ENCODE results near the gene CC2D2A.

Gene CC2D2A

GRCh38 chr4:15469402-15470127, at the start of gene CC2D2A:
Gene CC2D2A, plus strand, starts transcription at chr4:15469882. Its CDS starts 6,051 bp downstream, at chr4:15475933.
- no peak for DNase-seq

GRCh38 chr4:15420642-15421041, 49.0 kb upstream of the CC2D2A start:
- DNase-seq, result no peak

GRCh38 chr4:15423285-15423711, 46.4 kb upstream of the CC2D2A start:
- no peak for DNase-seq

- DNase-seq, result no peak
These were observed 44.2 kb upstream of the CC2D2A start for GRCh38 chr4:15425520-15425919.

GRCh38 chr4:15427161-15427560, 42.5 kb upstream of the CC2D2A start:
- no peak for DNase-seq

GRCh38 chr4:15427701-15428100, 42.0 kb upstream of the CC2D2A start, which contains the start of gene C1QTNF7:
Gene C1QTNF7, plus strand, starts transcription at chr4:15428033. Its CDS starts 7,711 bp downstream, at chr4:15435744.
- no peak for DNase-seq

GRCh38 chr4:15428611-15429010, 41.1 kb upstream of the CC2D2A start:
- no peak for DNase-seq

- no peak for DNase-seq
These were observed 35.6 kb upstream of the CC2D2A start for GRCh38 chr4:15434091-15434490.

- DNase-seq, result no peak
These were observed 35.0 kb upstream of the CC2D2A start for GRCh38 chr4:15434676-15435075.

- peak; percentile 24 for DNase-seq
These were observed 33.2 kb upstream of the CC2D2A start for GRCh38 chr4:15436513-15436912.

GRCh38 chr4:15438939-15439524, 30.6 kb upstream of the CC2D2A start:
- no peak for DNase-seq

- DNase-seq, result no peak
These were observed 26.1 kb upstream of the CC2D2A start for GRCh38 chr4:15443371-15444160.

GRCh38 chr4:15444276-15444675, 25.4 kb upstream of the CC2D2A start:
- no peak for DNase-seq

- no peak for DNase-seq
These were observed 24.7 kb upstream of the CC2D2A start for GRCh38 chr4:15444879-15445547.

GRCh38 chr4:15451181-15451865, 18.4 kb upstream of the CC2D2A start:
- no peak for DNase-seq

GRCh38 chr4:15451866-15452765, 17.6 kb upstream of the CC2D2A start:
- peak; percentile 74 for DNase-seq

GRCh38 chr4:15455290-15455689, 14.4 kb upstream of the CC2D2A start:
- DNase-seq, result no peak

GRCh38 chr4:15457406-15458201, 12.1 kb upstream of the CC2D2A start:
- DNase-seq, result peak; percentile 24

- no peak for DNase-seq
These were observed 11.1 kb upstream of the CC2D2A start for GRCh38 chr4:15458616-15459015.

GRCh38 chr4:15459706-15460105, 10.0 kb upstream of the CC2D2A start:
- no peak for DNase-seq

- DNase-seq, result no peak
These were observed 3.1 kb upstream of the CC2D2A start for GRCh38 chr4:15466596-15466995.
